Liver (tissue), 3 donors: ENCODE results near the gene SLX4IP.

Source experiments
- FOXA1 ChIP-seq: IDR thresholded peaks from 2 replicates; pipeline ENCODE4 v1.6.1; 2016; ENCODE audit warnings: antibody characterized with exemption
- GABPA ChIP-seq, 2 donors: IDR thresholded peaks in 1 of 2; conservative IDR thresholded peaks in 1 of 2; 2 replicates each; pipeline ENCODE4 v1.6.1; 2016; ENCODE audit warnings: antibody characterized with exemption in 2 of 2, mild to moderate bottlenecking in 1 of 2, moderate library complexity in 1 of 2
- TAF1 ChIP-seq: conservative IDR thresholded peaks from 2 replicates; pipeline ENCODE4 v1.6.1; 2016; ENCODE audit warnings: antibody characterized with exemption, mild to moderate bottlenecking
- YY1 ChIP-seq: IDR thresholded peaks from 2 replicates; pipeline ENCODE4 v1.6.1; 2016; ENCODE audit warnings: antibody characterized with exemption, mild to moderate bottlenecking
- TF ChIP-seq, protein P1 (sequence below): IDR thresholded peaks from 2 replicates; pipeline ENCODE4 v1.6.1; 2016; ENCODE audit warnings: antibody characterized with exemption, mild to moderate bottlenecking
- TF ChIP-seq, protein P2 (sequence below): fragments of 150-350 bp; IDR thresholded peaks from 2 replicates; pipeline ENCODE4 v1.5.1; 2017; ENCODE audit warnings: improper control_type of control experiment, low read depth, low read length; ENCODE audit not compliant: missing input control
- donor health status: healthy.
- donor health status: healthy.

DNA sequence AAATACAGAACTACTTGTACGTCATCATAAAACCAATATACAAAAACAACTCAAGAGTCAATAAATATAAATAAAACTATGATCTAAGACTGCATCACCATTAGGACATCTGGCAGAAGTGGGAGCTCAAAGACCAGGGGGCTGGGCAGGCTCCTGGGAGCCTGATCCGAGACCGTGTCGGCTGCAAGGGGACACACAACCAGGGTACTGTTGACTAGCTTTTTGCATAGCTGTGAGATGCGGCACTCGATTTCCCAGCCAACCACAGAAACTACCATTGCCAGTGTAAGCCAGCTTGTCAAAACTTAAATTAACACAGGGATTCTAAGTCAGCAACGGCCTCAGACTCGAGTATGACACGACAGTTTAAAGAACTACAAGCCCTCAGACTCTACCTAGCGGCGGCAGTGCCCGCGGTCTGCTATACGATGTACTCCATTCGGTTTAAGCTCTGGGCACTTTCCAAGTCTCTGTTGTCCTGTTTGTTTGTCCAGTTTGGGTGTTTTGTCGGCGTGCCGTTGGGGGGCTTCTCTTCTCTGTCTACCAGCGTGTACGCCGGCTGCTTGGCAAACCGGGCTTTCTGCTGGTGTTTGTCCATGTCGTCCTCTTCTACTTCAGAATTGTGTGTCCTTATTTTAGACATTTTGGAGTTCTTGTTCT lies 204.1 kb downstream of the SLX4IP start:
- TF ChIP-seq, protein P1, sequence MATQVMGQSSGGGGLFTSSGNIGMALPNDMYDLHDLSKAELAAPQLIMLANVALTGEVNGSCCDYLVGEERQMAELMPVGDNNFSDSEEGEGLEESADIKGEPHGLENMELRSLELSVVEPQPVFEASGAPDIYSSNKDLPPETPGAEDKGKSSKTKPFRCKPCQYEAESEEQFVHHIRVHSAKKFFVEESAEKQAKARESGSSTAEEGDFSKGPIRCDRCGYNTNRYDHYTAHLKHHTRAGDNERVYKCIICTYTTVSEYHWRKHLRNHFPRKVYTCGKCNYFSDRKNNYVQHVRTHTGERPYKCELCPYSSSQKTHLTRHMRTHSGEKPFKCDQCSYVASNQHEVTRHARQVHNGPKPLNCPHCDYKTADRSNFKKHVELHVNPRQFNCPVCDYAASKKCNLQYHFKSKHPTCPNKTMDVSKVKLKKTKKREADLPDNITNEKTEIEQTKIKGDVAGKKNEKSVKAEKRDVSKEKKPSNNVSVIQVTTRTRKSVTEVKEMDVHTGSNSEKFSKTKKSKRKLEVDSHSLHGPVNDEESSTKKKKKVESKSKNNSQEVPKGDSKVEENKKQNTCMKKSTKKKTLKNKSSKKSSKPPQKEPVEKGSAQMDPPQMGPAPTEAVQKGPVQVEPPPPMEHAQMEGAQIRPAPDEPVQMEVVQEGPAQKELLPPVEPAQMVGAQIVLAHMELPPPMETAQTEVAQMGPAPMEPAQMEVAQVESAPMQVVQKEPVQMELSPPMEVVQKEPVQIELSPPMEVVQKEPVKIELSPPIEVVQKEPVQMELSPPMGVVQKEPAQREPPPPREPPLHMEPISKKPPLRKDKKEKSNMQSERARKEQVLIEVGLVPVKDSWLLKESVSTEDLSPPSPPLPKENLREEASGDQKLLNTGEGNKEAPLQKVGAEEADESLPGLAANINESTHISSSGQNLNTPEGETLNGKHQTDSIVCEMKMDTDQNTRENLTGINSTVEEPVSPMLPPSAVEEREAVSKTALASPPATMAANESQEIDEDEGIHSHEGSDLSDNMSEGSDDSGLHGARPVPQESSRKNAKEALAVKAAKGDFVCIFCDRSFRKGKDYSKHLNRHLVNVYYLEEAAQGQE: no peak
- TF ChIP-seq TAF1: no peak
- TF ChIP-seq, protein P2, sequence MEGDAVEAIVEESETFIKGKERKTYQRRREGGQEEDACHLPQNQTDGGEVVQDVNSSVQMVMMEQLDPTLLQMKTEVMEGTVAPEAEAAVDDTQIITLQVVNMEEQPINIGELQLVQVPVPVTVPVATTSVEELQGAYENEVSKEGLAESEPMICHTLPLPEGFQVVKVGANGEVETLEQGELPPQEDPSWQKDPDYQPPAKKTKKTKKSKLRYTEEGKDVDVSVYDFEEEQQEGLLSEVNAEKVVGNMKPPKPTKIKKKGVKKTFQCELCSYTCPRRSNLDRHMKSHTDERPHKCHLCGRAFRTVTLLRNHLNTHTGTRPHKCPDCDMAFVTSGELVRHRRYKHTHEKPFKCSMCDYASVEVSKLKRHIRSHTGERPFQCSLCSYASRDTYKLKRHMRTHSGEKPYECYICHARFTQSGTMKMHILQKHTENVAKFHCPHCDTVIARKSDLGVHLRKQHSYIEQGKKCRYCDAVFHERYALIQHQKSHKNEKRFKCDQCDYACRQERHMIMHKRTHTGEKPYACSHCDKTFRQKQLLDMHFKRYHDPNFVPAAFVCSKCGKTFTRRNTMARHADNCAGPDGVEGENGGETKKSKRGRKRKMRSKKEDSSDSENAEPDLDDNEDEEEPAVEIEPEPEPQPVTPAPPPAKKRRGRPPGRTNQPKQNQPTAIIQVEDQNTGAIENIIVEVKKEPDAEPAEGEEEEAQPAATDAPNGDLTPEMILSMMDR: no peak
- TF ChIP-seq GABPA (IDR thresholded peaks at IDR 0.05 in 1 of 2, conservative IDR thresholded peaks at IDR 0.05 in 1 of 2): no peak
- TF ChIP-seq YY1: no peak
- no peak for TF ChIP-seq FOXA1
